Measurements from ENCODE around the gene CHDH.
A peak's percentile ranks its signal among the peaks of the same experiment; 100 is the strongest.

The CHDH gene, protein sequence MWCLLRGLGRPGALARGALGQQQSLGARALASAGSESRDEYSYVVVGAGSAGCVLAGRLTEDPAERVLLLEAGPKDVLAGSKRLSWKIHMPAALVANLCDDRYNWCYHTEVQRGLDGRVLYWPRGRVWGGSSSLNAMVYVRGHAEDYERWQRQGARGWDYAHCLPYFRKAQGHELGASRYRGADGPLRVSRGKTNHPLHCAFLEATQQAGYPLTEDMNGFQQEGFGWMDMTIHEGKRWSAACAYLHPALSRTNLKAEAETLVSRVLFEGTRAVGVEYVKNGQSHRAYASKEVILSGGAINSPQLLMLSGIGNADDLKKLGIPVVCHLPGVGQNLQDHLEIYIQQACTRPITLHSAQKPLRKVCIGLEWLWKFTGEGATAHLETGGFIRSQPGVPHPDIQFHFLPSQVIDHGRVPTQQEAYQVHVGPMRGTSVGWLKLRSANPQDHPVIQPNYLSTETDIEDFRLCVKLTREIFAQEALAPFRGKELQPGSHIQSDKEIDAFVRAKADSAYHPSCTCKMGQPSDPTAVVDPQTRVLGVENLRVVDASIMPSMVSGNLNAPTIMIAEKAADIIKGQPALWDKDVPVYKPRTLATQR

DNA sequence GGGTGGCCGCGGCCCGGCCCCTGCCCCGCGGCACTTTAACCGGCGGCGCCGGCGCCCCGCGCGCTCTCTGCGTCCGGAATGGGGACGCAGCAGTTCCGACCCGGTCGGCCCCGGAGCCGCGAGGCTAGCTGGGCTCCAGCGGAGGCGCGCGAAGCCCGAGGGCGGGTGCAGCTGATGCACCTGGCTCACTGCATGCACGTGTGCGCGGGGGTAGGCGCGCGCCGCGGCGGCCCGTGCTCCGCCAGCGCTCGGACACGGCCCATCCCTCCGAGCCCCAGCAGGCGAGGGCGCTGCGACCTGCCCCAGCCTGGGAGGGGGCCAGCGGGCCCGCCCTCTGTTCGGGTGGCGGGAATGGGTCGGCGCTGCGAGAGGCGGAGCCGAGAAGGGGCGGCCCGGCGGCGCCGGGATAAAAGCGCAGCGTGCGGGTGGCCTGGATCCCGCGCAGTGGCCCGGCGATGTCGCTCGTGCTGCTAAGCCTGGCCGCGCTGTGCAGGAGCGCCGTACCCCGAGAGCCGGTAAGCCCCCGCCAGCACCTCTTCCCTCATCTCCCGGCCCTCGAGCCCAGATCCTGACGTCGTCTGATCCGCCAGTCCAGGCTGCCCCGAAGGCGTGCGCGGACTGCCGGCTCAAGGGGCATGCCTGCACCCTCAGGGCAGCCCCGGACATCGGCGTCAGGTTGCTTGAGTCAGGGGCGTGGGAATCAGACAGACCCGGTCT lies at the start of gene CHDH, which contains the start of gene IL17RB:
Gene CHDH (minus strand): TSS at position 286 of the 717 bp plus-strand sequence. CDS start 22,411 bp downstream, outside the sequence.
Gene IL17RB (plus strand): TSS at position 435 of the 717 bp plus-strand sequence. CDS start 21 bp downstream, at position 456.
- DNase-seq: no peak

DNA sequence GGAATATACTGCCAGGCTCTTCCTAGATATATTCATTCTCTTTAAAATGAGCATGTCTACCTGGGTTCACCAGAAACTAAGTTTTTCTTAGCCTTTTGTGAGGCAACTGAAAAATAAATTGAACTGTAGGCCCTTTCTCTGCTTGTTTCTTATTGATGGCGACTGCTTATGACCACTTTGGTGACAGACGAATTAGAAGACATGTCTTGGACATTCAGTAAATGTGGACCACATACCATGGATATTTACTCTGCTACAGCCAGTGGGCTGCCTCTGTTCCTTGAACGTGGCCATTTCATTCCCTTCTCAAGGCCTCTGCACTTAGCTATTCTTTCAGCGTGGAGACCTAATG lies 46.0 kb upstream of the CHDH start:
- DNase-seq: no peak

DNA sequence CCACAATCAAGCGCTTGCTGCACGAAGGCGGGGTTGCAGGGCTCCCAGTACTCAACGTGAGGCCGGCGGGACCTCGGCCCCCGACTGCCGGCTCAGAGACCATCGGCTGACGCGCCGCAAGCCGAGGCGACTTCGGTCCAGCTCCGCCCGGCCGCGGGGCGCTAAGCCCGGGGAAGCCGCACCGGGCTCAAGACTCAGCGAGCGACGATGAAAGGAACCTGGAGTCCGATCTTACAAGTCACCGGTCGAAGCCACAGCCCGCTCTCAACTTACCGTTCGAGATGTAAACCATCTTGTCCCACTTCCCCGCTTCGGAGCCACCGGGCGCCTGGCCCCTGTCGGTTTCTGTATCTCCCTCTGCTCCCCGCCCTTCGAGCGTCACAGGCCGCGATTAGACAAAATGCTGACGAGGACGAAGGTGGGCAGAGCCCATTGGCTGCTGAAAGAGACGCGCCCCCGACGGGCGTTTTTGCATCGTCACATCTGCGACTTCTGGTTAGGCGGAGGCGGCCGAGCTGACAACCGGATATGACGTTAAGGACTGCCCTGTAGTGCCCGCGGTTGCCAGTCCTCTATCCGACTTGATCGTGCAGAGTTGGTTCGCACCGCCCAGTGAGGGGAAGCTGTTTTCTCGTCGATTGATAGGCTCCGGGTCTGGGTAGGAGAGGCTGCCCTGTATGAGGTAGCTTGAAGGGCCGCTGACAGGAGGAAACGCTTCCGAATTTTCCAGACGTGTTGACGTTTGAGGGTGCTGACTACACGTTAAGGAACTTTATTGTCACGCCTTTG lies 45.5 kb upstream of the CHDH start, which contains the start of gene SELENOK:
Gene SELENOK (minus strand): TSS at position 363 of the 789 bp plus-strand sequence.
- peak; percentile 99 for DNase-seq

DNA sequence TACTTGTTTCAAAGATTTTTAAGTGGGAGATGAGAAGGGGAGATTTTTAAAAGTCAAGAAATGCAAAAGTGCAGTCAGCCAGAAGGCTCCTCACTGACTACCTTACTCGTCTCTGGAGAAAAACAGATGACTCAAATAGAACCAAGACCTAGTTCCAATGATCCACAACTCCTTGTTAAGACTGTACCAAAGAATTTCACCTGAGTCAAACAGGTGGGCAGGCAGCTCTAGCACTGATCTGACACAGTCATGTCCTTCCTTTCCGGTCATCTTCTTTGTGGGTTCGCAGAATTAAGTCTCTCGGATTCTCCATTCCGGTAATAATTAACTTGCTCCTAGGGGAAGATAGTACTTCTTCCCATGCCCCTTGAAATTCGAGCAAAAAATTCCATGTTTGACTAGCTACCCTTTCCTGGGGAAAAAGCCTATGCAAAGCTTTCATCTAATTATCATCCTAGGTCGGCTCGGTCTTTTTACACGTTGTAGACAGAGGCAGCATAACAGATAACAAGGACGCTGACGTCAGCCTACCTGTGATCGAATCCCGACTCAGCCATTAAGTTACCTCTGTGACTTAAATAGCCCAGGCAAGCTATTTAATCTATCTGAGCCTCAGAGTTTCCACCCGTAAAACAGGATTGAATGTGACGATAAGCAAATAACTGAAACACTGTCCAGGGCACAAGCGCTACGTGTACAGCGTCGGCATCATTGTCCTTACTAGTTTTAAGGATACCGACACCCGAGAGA lies 44.7 kb upstream of the CHDH start:
- DNase-seq: no peak

DNA sequence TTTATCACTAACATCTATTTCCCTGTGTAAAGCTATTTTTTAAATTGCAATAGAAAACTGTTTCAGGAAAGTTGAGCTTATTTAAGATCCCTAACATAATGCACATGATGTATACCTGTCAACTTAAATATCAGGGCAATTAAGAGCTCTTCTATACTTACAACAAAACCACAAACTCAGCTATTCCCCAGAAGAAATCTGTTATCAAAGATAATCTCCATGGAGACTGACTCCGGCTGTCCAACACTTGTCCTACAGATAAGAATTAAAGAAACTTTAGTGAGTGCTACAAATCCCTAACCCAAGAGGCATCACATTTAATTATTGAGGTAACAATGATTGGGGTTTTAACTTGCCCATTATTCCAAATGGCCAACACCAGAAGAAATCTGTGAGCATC lies 42.0 kb upstream of the CHDH start:
- no peak for DNase-seq

DNA sequence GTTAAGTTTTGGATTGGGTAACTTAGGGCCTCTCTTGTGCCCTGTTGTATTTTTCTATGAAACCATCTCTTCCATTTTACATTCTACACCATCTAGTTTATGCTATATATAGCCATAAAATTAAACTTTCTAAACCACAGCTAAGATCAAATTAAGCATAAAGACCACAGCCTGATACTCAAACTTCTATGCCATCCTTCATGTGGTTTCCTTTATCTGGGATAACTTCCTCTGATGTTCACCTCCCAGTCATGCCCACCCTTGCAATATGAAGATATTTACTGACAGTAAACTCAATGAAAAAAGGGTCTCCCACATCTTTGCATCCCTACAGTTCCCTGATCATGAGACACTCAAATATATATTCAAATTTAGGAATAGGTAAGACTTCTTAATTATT lies 41.2 kb upstream of the CHDH start:
- no peak for DNase-seq

DNA sequence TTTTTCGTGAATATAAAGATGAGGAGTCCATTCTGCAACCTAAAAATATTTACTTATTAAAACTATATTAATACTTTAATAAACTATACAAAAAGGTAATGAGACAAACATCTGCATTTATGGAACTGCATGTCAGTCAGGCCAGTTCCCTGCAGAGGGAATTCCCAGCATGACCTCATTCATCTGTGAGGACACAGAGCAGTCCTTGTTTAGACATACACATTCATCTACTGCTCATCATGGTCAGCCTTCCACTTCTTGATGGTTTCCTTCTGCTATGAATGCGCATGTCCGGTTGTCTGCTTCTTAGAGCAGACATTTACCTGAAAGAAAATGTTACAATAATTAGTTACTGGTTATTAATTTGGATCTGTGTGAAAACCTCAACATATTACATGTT lies 39.0 kb upstream of the CHDH start:
- DNase-seq: no peak

DNA sequence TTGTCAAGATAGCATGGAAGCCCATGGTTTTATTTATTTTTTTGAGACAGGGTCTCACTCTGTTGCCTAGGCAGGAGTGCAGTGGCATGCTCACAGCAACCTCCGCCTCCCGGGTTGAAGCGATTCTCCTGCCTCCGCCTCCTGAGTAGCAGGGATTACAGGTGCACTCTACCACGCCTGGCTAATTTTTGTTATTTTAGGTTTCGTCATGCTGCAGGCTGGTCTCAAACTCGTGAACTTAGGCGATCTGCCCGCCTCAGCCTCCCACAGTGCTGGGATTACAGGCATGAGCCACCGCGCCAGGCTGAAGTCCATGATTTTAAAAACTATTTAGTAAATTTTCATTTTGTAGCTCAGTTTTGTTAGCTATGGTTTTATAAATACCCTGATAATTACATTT lies 38.4 kb upstream of the CHDH start:
- no peak for DNase-seq

DNA sequence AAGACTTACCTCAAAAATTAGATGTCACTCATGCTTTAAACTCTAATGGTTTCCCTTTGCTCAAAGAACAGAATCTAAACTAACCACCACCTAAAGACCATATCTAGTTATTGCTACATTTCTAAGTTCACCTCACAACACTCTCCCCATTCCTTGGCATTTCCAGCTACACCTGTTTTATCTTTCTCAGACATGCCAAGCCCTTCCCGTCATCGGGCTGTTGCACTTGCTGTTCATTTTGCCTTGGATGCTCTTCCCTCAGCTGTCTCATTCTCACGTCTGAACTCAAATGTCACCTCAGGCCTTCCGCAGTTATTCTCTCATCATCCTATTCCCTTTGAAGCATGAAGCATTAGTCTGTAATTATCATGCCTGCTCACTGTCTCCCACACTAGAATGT lies 36.8 kb upstream of the CHDH start:
- DNase-seq: no peak

DNA sequence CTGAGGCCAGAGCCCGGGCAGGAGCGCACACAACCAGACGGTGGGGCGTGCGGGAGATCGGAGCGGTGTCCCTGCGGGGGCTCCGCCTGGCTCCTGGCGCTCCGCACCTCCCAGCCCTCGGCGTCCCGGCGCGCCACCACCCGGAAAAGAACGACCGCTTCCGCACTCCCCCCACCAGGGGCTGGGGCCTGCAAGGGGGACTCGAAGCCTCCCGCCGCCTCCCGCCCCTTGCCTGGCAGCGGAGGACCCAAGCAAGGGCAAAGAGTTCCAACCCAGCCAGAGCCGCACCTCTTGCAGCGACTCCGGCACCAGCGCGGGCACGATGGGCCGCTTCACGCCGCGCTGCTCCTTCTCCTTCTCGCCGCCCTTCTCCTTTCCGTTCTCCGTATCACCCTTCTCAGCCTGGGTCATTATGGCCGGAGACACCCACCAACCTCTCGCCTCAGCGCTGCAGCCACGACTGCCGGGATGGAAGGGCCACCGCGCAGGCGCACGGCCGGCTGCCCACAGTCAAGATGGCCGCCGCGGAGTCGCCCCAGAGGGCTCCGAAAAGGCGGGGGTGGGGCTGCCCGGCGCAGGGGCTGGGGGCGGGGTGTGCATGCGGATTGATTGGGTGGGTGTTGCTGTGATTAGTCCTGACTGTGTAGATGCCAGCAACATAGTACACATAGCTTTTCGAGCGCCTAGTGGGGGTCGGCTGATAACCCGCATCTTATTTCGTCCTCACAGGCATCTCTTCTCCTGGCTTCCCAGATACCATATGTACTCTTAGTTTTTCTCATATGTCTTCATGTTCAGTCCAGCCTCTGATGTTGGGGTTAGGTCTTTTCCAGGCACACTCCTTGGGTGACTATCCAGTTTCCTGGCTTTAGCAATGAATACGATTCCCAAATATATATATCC lies 35.7 kb upstream of the CHDH start, which contains the start of gene ACTR8:
Gene ACTR8 (minus strand): TSS at position 462 of the 903 bp plus-strand sequence. CDS start 51 bp downstream, at position 411.
- DNase-seq: peak; percentile 63

DNA sequence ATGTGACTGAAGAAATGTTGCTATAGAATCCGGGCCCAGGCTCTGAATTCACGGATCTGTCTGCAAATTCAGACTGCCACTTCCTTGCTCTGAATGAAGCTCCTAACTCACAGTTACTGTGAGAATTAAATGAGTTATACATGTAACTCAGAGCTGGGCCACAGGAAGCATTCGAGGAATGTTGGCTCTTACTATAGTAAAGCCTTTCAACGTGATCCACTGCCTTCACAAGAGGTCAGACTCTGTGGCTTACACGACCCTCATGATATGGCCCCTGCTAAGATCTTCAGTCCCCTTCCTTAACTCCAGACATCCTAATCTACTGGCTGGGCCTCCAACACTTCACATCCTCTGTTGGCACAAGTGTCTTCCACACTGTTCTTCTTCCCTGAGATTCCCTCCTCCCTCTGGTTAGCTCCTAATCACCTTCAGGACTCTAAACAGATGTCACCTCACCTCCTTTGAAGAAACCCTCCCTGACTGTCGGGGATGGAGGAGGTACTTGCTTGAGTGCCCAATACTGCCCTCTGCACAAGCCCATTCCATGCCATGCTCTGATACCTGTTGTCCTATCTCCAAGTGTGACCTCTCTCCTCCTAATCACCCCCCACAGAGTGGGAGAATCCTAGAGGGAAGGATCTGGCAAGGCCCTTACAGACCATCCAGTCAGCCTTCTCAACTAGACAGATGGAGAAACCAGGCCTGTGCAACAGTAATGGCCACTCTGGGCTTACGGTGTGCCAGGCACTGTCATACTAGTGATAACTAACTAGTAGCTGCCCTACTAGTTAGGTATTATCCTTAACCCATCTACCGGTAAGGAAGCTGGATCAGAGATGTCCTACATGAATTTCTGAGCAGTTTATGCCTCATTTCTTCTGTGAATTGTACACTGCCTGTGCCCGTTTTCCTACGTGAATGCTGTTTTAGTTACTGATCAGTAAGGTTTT lies 34.5 kb upstream of the CHDH start:
- DNase-seq: no peak

DNA sequence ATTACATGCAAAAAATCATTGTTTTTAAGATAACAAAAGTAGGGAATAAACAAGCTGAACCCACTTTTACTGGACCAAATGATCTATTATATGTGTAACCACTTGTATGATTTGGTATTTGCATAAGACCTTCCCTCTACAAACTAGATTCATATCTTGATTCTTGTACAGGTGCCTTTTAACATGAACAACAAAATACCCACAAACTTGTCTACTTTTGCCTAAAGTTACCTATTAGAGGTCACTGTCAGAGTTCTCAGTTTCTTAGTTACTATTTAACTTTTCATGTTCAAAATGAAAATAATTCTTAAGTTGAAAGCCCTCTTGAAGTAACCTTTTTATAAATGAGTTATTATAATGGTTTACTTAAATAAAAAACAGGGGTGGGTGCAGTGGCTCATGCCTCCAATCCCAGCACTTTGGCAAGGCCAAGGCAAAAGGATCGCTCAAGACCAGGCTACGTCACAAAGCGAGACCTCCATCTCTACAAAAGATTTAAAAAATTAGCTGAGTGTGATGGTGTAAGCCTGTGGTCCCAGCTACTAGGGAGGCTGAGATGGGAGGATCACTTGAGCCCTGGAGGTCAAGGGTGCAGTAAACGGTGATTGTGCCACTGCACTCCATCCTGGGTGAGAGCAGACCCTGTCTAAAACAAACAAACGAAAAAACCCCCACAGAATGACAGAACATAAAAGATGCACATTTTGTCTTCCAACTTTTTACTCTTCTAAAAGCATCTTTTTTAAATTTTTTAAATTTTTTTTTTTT lies 19.7 kb upstream of the CHDH start:
- no peak for DNase-seq

DNA sequence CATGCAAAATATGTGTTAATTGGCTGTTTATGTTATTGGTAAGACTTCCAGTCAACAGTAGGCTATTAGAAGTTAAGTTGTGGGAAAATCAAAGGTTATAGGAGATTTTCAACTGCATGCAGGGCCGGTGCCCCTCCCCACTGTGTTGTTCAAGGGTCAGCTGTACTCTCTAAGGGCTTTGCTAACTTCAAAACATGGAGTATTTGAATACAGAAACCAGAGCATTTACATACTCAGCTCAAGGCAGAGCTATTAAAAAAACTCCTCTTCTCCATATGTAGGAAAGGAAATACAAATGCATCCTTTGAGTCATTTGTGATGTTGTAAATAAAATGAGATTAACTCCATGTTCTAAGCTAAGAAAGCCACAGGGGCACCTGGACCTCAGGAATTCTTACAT lies 16.9 kb upstream of the CHDH start:
- DNase-seq: no peak

DNA sequence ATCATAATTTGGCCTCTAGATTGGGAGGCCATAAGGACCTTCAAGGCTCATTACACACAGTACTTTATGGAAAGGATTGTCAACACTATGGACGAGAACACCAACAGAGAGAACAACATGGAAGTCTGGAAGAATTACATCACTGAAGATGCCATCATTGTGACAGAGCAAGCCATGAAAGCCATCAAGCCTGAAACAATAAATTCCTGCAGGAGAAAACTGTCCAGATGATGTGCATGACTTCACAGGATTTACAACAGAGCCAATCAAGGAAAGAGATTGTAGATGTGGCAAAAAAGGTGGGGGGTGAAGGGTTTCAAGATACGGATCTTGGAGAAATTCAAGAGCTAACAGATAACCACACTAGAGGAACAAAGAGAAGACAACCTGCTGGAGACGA lies 16.0 kb upstream of the CHDH start:
- no peak for DNase-seq

DNA sequence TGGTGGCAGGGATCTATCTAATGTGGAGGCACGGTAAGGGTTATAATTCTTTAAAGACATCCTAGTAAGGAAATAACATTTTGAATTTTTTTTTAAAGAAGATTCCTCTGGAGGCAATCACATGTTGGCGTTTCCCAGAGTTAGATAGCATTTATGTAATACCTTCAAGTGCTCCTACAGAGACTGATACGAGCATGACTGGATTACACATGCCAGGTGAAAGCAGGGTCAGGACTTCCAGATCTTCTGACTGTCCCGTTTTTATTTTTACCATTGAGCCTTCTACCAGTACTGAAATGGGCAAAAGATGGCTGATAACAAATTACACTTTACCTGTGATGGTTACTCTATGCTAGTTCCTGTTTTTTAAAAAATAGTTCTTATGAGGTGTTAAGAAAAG lies 14.0 kb upstream of the CHDH start:
- no peak for DNase-seq

DNA sequence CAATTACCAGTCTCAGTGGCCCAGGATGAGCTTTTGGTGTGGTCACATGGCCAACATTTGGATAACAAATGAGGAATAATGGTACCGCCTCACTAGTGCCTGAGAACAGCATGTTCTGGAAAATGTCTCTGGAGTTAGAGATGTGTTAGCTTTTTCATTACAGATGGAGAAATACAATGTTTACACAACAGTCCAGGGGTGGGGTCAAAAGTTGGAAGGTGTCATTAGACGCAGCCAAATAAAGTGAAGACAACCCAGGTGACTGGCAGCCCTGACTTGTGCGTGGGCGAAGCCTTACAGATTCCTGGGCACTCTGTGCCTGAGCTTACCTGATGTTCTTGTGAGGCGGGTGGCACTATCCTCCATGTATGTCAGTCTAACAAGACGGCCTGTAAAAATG lies 13.0 kb upstream of the CHDH start:
- DNase-seq: no peak

DNA sequence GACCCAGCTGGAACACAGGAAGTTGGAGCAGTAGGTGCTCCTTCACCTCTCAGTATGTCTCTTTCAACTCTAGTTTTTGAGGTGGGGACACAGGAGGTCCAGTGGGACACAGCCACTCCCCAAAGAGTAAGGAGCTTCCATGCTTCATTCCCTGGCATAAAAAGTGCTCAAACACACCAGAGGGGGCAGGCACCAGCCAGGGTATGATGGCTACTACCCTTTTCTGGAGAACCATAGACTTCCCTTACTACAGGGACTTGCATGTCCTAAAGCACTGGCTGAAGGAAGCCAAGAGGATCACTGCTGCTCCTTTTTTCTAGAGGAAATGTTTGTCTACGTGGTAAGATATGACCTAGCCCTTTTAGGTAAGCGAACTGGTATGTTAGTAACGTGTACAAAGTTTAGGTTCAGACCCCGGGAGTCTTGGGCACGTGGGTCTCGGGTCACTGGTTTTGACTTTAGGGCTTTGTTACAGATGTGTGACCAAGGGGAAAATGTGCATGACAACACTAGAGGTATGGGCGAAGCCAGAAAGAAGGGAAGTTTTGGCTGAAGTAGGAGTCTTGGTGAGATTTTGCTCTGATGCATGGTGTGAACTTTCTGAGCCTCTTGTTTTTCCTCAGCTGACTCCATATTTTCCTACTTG lies 12.0 kb upstream of the CHDH start:
- DNase-seq: no peak

DNA sequence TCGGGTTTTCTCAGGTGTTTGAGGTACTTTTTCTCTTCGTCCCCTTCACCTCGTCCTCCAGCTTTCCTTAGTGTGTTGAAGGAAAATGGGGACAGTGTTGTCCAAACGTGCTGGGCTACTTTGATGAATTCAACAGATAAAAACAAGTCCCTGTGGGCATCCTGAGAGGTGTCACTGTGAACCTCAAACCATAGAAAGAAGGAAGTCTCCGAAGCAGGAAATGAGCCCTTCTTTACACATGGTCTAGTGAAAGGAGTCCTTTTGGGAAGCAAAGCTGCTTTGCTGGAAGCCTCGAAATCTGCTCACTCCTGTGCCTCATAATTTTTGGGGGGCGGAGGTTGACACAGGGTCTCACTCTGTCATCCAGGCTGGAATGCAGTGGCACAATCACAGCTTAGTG lies 10.7 kb upstream of the CHDH start:
- no peak for DNase-seq

DNA sequence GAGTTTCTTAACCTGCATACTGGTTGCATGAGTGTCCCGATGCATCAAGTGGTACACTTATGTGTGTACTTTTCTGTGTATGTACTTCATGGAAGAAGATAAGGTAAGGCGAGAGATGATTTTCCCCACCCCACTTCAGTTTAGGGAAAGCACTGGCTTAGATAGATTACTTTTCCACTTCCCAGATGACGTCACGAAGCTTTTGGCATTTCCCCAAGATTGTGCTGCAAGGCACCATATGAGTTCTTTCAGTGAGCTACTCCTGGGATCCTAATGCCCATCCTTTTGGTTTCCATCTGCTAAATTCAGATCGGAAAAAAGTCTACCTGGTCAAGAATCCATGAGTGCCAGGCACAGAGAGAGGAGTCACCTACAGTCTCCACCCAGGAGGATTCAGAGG lies 4.7 kb upstream of the CHDH start:
- no peak for DNase-seq

Data from amniotic stem cell (primary cell).